Tibial nerve (tissue), 4 donors: ENCODE measurements around the gene HLA-E. TPM values are rescaled to one million over a fixed set of nuclear protein-coding genes. Genes with fewer than 3 reads are reported as not detected.

Experiments used
- DNase-seq, 2 donors: peaks; one replicate each; pipeline ENCODE4 v3.0.0-alpha.2; 2019; ENCODE audit warnings: low spot score in 2 of 2
- H3K27ac ChIP-seq, 4 donors: fragments of 200-600 bp; sonication (generic) in 3 of 4; one replicate each; pipeline ENCODE4 v1.5.1; 2017 to 2019; ENCODE audit warnings: mild to moderate bottlenecking in 1 of 4
- H3K27me3 ChIP-seq, 2 donors: fragments of 200-600 bp; sonication (generic) in 1 of 2; one replicate each; pipeline versions ENCODE4 v1.5.1 to v1.6.0; 2017 to 2019
- H3K36me3 ChIP-seq, 3 donors: fragments of 200-600 bp; sonication (generic); one replicate each; pipeline ENCODE4 v1.5.1; 2018 to 2019
- H3K4me1 ChIP-seq, 4 donors: fragments of 200-600 bp; sonication (generic) in 3 of 4; one replicate each; pipeline ENCODE4 v1.5.1; 2017 to 2019
- H3K4me3 ChIP-seq, 4 donors: fragments of 200-600 bp; sonication (generic) in 3 of 4; one replicate each; pipeline ENCODE4 v1.5.1; 2017 to 2019; ENCODE audit warnings: mild to moderate bottlenecking in 1 of 4, moderate library complexity in 1 of 4
- H3K9me3 ChIP-seq, 4 donors: fragments of 200-600 bp; sonication (generic) in 3 of 4; one replicate each; pipeline ENCODE4 v1.5.1; 2017 to 2019
- EP300 ChIP-seq, 2 donors: sonication (generic); formaldehyde crosslinking; IDR thresholded peaks; one replicate each; pipeline ENCODE4 v1.6.1; 2017; ENCODE audit warnings: antibody characterized with exemption in 2 of 2, mild to moderate bottlenecking in 1 of 2
- POLR2A ChIP-seq, 2 donors: fragments of 450-650 bp; IDR thresholded peaks; one replicate each; pipeline ENCODE4 v1.6.1; 2017; ENCODE audit warnings: antibody characterized with exemption in 2 of 2, mild to moderate bottlenecking in 2 of 2, moderate library complexity in 2 of 2
- WGBS, 2 donors: methylation state at CpG; one replicate each; pipeline ENCODE4 v1.1.5; 2018; 5-methylcytosine and 5-hydroxymethylcytosine counted together
- total RNA-seq, 4 donors: library from RNA; depleted of rRNA; stranded (reverse); fragments of >200 nt; gene quantifications; one replicate each; pipeline ENCODE4 v1.1.0, GENCODE V29; 2016
- TF ChIP-seq, protein P1 (sequence below), 5 experiments: fragments of 200-600 bp in 3 of 5; fragments of 450-650 bp in 2 of 5; sonication (generic) in 3 of 5; IDR thresholded peaks; one replicate each; pipeline ENCODE4 v1.5.1; 2016 to 2019; ENCODE audit warnings: antibody characterized with exemption in 5 of 5, mild to moderate bottlenecking in 3 of 5, moderate library complexity in 2 of 5

The HLA-E gene
- total RNA-seq = 100 to 1,000 TPM; 483 to 900 (median 631) TPM

DNA sequence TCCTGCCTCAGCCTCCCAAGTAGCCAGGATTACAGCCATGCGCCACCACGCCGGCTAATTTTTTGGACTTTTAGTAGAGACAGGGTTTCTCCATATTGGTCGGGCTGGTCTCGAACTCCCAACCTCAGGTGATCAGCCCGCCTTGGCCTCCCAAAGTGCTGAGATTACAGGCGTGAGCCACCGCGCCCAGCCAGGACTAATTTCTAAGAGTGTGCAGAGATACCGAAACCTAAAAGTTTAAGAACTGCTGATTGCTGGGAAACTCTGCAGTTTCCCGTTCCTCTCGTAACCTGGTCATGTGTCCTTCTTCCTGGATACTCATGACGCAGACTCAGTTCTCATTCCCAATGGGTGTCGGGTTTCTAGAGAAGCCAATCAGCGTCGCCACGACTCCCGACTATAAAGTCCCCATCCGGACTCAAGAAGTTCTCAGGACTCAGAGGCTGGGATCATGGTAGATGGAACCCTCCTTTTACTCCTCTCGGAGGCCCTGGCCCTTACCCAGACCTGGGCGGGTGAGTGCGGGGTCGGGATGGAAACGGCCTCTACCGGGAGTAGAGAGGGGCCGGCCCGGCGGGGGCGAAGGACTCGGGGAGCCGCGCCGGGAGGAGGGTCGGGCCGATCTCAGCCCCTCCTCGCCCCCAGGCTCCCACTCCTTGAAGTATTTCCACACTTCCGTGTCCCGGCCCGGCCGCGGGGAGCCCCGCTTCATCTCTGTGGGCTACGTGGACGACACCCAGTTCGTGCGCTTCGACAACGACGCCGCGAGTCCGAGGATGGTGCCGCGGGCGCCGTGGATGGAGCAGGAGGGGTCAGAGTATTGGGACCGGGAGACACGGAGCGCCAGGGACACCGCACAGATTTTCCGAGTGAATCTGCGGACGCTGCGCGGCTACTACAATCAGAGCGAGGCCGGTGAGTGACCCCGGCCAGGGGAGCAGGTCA, at the start of gene HLA-E:
Gene HLA-E (plus strand): TSS at position 429 of the 945 bp plus-strand sequence. CDS start 23 bp downstream, at position 452.
- peak within 1 kb of the TSS; percentile 86 to 100 (median 98) for H3K27ac ChIP-seq
- 5% methylated on average over 59 to 68 of the region's 68 CpGs for WGBS, 2 donors
- H3K4me3 ChIP-seq = peak within 1 kb of the TSS; percentile 68 to 90 (median 88)
- TF ChIP-seq, protein P1, sequence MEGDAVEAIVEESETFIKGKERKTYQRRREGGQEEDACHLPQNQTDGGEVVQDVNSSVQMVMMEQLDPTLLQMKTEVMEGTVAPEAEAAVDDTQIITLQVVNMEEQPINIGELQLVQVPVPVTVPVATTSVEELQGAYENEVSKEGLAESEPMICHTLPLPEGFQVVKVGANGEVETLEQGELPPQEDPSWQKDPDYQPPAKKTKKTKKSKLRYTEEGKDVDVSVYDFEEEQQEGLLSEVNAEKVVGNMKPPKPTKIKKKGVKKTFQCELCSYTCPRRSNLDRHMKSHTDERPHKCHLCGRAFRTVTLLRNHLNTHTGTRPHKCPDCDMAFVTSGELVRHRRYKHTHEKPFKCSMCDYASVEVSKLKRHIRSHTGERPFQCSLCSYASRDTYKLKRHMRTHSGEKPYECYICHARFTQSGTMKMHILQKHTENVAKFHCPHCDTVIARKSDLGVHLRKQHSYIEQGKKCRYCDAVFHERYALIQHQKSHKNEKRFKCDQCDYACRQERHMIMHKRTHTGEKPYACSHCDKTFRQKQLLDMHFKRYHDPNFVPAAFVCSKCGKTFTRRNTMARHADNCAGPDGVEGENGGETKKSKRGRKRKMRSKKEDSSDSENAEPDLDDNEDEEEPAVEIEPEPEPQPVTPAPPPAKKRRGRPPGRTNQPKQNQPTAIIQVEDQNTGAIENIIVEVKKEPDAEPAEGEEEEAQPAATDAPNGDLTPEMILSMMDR (IDR thresholded peaks at IDR 0.05) = peak in 2 of 5 experiments; percentile 22 to 49
- TF ChIP-seq EP300 (IDR thresholded peaks at IDR 0.05) (peak; percentile 92 to 100), POLR2A (IDR thresholded peaks at IDR 0.05) (peak; percentile 98 to 99)
- H3K27me3 ChIP-seq = no peaks in the 10 kb centered on the region
- DNase-seq = peak; percentile 92 to 99
- peaks cover 0 to 43% (median 4%) of the 10 kb centered on the region in 3 donors for H3K36me3 ChIP-seq
- no peaks in the 10 kb centered on the region for H3K9me3 ChIP-seq
- H3K4me1 ChIP-seq = peaks cover 0 to 31% (median 19%) of the 10 kb centered on the region in 4 donors

DNA sequence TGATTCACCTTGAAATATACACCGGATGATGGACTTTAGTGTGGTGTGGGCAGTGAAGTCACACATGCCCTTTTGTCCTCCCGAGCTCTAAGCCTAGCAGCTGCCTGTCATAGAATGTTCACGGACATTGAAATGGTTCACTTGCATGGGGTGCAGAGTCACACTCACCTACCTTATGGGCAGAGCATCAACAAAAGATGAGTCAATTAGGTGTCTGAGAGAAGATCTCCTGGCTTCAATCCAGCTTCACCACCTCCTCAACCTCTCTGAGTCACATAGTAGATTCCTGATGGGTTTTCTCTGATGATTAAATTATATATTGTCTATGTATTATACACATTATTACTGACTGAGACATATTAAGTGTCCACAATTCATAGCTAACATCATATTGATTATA, 48.1 kb upstream of the HLA-E start:
- DNase-seq = no peak
- H3K4me1 ChIP-seq = peaks cover 0 to 7% (median 0%) of the 10 kb centered on the region in 4 donors
- H3K4me3 ChIP-seq = no peak overlapping the region
- H3K9me3 ChIP-seq = no peaks in the 10 kb centered on the region
- peaks cover 0 to 76% of the 10 kb centered on the region in 2 donors for H3K27me3 ChIP-seq
- TF ChIP-seq POLR2A (IDR thresholded peaks at IDR 0.05) = no peak
- 65 to 79% methylated on average over 3 of the region's 3 CpGs for WGBS, 2 donors
- no peak overlapping the region for H3K27ac ChIP-seq
- no peaks in the 10 kb centered on the region for H3K36me3 ChIP-seq

DNA sequence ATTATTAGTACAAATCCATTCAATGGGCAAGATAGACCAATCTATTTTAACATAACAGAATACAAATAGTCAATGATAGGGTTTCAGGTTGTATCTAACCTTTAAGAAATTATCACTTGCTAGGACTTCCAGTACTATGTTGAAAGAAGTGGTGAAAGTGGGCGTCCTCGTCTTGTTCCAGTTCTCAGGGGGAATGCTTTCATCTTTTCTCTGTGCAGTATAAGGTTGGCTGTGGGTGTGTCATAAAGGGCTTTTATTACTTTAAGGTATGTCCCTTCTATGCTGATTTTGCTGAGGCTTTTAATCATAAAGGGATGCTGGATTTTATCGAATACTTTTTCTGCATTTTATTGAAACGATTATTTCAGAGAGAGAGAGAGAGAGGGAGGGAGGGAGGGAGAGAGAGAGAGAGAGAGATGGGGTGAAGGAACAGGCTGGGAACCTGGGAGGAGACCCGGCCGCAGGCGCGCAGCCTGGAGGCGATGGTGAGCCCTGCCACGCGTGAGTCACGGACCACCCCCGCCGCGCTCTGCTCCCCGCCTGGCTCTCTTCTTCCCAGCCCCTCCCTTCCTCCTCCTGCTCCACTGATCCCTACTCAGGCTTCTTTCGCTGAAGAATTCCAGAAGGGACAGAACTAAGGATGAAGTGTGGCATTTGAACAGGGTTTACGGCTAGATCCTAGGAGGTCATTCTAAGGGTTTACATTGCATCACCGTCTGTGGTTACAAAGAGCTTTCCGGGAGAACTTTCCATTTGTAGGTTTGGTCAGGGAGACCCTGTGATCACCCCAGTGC, 45.5 kb upstream of the HLA-E start:
- TF ChIP-seq, protein P1 (IDR thresholded peaks at IDR 0.05) = no peak
- TF ChIP-seq EP300 (IDR thresholded peaks at IDR 0.05) = no peak
- WGBS, 2 donors = 10 to 21% methylated on average over 20 of the region's 20 CpGs
- H3K4me3 ChIP-seq = no peak overlapping the region
- no peak for DNase-seq
- peaks cover 0 to 7% (median 0%) of the 10 kb centered on the region in 4 donors for H3K4me1 ChIP-seq
- H3K27me3 ChIP-seq = peaks cover 0 to 100% of the 10 kb centered on the region in 2 donors
- no peaks in the 10 kb centered on the region for H3K9me3 ChIP-seq
- no peaks in the 10 kb centered on the region for H3K36me3 ChIP-seq
- H3K27ac ChIP-seq = no peak overlapping the region

DNA sequence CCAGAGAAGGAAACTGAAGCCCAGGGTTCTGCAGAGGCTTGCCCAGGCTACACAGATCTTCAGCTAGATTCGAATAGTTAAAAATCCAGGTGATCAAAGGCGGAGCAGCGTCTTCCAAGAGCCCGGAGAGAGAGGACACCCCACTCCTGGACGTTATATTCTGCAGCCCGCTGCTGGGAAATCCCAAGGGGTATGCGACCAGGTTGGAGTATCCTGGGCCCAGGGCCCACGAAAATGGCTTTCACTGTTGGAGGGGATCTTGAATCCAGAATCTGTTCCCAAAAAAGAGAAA, 44.9 kb upstream of the HLA-E start:
- Histone ChIP-seq H3K36me3 (no peaks in the 10 kb centered on the region), H3K27ac (no peak overlapping the region), H3K27me3 (peaks cover 0 to 100% of the 10 kb centered on the region in 2 donors), H3K9me3 (no peaks in the 10 kb centered on the region), H3K4me1 (peaks cover 0 to 7% (median 0%) of the 10 kb centered on the region in 4 donors), H3K4me3 (no peak overlapping the region)
- WGBS, 2 donors = 61 to 72% methylated on average over 8 of the region's 8 CpGs
- TF ChIP-seq, protein P1 (IDR thresholded peaks at IDR 0.05) = no peak
- no peak for DNase-seq

DNA sequence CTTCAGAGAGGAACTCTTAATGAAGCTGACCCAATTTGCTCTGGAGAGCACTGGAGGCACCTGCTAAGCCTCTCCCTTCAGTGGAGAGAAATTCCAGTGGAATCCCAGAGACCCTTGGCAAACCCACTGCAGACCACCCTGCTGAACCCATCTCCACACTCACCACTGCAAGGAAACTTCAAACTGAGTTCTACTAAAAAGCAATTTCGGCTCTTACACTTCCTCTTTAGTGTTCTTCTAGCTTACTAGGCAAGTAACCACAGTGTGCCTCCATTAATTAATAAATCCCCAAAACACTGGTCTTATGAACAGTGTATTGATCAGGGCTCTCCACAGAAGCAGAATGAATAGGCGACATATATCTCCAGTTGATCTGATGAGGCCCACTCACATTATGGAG, 43.0 kb upstream of the HLA-E start:
- TF ChIP-seq POLR2A (IDR thresholded peaks at IDR 0.05) = no peak
- TF ChIP-seq, protein P1 (IDR thresholded peaks at IDR 0.05) = no peak
- TF ChIP-seq EP300 (IDR thresholded peaks at IDR 0.05) = no peak

More for the DNA sequence above, 43.0 kb upstream of the HLA-E start:
- DNase-seq = no peak
- whole genome bisulfite sequencing, 2 donors = 73 to 80% methylated on average over 2 of the region's 2 CpGs
- H3K4me1 ChIP-seq = peaks cover 0 to 21% (median 7%) of the 10 kb centered on the region in 4 donors
- H3K4me3 ChIP-seq = no peak overlapping the region
- H3K9me3 ChIP-seq = no peaks in the 10 kb centered on the region
- no peak overlapping the region for H3K27ac ChIP-seq
- no peaks in the 10 kb centered on the region for H3K36me3 ChIP-seq
- peaks cover 0 to 98% of the 10 kb centered on the region in 2 donors for H3K27me3 ChIP-seq
